Stimulated activated CD4-positive, alpha-beta T cell treated with anti-CD3 and anti-CD28 coated beads, Interleukin-4, amount 100 ng/mL, for 48 hours (primary cell): ENCODE results near the gene EVA1B.

Source experiments
- DNase-seq, 2 donors: peaks; one replicate each; pipeline ENCODE4 v3.0.0-alpha.2; 2020; ENCODE audit warnings: low read depth in 2 of 2

EVA1B gene

DNA sequence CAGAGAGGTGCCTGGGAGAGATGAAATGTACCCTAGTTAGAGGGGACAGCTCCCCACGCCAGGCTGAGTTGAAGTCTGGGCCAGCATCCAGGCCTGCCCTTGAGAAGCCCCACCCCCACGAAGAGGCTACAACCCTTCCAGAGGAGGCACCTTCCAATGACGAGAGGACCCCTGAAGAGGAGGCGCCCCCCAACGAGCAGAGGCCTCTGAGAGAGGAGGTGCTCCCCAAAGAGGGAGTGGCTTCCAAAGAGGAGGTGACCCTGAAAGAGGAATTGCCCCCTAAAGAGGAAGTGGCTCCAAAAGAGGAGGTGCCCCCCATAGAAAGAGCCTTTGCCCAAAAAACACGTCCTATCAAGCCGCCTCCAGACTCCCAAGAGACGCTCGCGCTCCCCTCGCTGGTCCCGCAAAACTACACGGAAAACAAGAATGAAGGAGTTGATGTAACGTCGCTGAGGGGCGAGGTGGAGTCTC lies 3.1 kb downstream of the EVA1B start:
- no peak for DNase-seq

DNA sequence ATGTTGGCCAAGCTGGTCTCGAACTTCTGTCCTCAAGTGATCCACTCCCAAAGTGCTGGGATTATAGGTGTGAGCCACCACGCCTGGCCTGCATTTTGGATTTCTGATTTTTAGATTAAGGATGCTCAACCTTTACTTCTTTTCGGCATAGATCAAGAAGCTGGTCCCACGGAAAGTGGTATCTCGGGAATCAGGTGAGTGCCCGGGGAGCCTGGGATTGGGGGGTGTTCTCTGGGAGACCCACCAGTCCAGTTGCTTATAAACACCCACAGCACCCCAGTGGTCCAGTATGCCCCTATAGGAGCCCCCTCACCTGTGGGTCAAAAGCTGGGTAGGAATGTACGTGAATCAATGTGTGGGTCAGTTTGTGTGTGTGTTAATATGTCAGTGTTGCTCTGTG lies 14.0 kb downstream of the EVA1B start:
- DNase-seq: no peak

DNA sequence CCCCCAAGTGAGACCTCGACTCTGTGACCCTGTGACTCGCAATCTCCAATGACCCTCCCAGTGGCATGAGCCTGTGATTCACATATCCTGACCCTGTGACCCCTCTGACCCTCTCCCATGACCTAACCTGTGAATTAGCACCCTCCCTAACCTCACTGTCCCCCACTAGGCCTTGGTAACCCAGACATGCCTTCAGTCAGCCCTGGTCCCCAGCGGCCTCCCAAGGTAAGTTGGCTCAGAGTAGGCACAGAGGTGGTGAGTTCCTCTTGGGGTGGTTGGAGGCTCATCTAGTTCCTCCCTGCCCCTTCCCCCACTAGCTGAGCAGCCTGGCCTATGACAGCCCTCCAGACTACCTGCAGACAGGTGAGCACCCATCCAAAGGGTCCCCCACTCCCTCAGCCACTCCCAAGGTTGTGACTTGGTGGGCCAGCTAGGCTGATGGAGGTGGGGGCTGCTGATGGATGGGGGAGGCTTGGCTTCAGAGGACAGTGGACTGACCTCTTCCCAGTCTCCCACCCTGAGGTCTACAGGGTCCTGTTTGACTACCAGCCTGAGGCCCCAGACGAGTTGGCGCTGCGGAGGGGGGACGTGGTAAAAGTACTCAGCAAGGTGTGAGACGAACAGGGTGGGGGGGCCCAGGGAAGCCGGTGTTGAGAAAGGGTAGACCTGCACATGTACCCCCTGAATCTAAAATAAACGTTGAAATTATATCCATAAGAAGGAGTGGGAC lies 15.7 kb downstream of the EVA1B start:
- DNase-seq: no peak

DNA sequence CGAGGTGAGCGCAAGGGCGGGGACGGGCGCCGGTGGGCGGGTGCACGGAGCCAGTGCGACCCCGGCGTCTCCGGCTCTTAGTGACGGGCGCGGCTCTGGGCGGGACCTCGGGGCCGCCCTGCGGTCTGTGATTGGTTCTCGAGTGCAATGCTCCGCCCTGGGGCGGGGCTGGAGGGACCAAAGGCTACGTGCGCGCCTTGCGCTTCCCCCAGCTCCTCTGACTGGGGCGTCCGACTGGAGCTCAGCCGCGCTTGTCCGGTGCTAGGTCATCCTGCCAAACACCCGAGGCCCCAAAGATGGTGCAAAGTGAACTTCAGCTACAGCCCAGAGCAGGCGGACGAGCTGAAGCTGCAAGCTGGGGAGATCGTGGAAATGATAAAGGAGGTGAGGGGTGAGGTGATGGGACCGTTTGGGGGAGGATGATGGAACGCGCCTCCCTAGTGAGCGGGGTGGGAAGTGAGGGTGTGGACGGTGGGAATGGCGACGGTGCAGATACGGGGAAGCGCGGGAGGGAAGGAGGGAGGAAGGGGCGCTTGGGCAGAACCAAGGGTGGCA lies 16.5 kb downstream of the EVA1B start:
- DNase-seq: peak; percentile 86 to 91

DNA sequence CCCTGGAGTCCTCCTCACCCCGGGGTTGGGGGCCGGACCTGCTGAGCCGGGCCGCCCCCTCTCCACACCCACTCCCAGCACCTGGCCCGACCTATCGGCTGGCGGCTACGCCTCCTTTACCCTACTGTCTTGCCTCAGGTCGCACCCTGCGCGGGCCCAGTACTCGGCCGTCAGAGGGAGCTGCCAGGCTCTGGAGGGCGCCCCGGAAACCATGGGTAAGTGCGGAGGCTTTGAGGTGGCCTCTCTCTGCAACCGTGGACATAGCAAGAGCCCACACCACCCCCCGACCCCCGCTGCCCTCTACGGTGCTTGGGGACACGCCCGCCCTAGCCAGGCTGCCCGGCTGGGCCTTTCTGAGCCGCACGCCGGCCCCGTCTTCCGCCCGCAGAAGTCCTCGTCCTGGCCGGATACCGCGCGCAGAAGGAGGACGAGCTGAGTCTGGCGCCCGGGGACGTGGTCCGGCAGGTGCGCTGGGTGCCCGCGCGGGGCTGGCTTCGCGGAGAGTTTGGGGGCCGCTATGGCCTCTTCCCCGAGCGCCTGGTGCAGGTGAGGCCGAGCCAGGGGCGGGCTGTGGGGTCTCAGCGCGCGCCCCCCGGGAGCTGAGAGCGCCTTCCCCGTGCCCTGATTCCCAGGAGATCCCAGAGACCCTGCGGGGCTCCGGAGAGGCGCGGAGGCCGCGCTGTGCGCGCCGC lies 17.1 kb downstream of the EVA1B start, which contains the start of gene SH3D21:
Gene SH3D21, plus strand, starts transcription at position 159 of the 692 bp plus-strand sequence. Its CDS starts 53 bp downstream, at position 212.
- no peak for DNase-seq

DNA sequence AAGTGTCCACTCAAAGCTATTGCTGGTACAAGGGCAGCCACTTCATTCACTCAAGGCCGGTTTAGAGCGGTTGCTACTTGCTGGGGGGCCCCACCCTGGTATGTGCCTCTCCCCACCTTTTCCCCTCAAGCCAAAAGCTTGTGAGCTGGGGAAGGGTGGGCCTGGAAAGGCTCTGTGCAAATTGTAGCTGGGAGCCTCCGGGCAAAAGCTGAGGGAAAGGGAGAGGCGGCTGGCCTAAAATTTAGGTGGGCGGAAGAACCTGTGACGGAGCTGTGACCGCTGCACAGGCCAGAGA lies 17.6 kb downstream of the EVA1B start:
- no peak for DNase-seq

DNA sequence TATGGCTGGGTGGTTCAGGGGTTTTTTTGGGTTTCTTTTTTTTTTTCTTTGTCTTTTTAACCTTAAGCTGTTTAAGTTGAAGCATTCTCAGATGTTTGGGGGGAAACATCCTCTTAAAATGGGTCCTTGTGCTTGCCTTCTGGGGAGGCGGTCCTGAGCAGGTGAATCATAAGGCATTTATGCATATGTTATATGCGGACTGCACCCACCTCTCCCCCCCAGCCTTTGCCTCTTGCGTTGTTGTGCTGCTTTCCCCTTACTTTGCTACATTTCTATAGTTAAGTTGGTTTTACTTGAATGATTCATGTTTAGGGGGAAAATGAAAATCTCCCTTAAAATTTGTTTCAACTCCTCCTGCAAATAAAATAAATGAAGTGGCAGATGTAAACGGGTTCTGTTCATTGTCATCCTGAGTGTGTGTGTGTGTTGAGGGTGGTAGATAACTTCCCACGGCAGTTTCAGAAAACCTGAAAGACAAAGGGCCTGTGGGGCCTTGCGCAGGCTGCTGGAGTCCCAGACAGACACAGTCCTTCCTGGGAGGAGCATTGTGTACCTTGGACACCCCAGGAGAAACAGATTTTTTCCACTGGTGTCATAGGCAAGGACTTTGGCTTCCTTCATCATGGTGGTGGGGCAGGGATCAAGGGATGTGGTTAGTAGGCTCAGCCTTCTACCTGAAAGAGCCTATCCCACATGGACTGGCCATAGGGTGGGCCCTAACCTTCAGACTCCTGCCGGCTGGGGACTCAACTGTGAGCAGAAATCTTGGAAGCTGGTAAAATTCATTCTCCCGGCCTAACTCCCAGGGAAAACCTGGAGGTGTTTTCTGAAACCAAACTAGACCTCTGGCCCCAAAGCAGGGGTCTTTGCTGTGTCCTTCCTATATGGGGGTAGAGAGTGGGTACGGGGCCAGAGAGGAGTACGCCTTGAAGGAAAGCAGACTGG lies 18.2 kb downstream of the EVA1B start:
- no peak for DNase-seq

DNA sequence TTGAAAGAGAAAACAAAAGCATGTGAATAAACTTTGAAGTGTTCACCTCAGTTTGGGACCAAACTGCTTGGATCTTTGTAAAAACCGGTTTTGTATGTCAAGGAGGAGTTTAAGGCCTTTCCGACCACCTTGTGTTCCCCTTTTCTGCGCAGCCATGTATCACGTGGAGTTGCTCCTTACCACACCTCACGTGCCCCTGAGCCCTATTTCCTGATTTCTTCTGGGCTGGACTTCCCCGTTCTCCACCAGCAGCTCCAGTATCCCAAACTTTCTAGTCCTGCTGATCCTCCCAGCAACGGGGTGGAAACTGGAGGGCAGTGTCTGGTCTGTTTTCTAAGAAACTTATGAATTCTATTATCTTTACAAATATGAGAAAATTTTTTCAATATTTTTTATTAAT lies 18.9 kb downstream of the EVA1B start:
- DNase-seq: no peak

DNA sequence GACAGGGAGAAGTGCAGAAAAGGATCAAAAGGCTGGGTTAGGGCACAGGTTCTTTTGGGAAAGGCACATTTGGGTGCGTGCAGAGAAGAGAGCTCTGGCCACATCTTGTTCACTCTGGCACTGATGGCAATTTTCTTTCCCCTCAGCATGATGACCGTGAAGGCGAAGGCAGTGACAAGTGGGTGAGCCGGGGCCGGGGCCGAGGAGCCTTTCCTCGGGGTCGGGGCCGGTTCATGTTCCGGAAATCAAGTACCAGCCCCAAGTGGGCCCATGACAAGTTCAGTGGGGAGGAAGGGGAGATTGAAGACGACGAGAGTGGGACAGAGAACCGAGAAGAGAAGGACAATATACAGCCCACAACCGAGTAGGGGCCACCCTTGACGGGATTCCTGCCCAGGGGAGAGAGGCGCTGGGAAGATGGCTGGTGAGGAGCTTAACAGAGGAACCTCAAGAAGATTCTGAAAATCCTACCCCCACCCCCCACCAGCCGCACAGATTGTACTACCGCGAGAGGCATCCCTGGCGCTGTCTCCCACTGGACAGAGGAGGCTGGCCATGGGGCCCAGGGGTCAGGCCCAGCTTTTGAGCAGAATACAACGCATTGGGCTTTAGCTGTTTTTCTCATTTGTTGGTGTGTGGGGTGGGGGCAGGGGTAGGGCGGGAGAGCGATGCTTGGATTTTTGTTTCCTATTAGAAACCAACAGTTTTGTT lies 19.6 kb downstream of the EVA1B start:
- DNase-seq: no peak

DNA sequence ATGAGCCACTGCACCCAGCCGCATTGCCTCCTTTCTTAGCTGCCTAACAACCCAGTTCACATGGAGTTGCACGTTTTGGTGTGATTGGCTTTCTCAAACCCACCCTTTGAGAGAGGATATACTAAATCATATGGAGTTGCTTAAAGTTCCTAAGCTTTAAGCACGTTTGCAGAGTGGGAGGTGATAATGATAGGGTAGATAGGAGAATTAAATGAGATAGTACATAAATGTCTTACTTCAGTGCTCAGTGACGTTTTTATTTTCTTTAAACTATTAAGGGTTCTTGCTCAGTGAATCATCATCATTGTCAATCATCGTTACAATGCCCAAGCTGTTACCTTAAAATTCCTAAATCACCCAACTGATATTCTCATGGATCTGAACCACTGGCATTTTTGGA lies 20.2 kb downstream of the EVA1B start:
- no peak for DNase-seq

DNA sequence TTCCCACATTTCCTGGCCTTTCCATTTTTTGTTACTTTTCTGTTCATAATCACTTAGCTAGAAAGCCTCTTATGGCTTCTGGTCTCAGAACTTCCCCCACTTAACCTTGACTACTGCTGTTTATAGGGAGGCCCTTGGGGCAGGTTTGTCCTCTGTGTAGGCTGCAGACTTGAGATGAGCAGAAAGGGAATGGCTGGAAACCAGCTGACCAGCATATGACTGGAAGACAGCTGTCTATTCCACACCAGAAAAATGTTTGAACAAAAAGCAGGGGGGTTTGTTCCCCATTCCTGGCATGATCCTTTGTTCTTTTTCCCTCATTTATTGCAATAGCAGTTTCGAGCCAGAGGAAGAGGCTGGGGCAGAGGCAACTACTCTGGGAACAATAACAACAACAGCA lies 22.2 kb downstream of the EVA1B start:
- DNase-seq: no peak

DNA sequence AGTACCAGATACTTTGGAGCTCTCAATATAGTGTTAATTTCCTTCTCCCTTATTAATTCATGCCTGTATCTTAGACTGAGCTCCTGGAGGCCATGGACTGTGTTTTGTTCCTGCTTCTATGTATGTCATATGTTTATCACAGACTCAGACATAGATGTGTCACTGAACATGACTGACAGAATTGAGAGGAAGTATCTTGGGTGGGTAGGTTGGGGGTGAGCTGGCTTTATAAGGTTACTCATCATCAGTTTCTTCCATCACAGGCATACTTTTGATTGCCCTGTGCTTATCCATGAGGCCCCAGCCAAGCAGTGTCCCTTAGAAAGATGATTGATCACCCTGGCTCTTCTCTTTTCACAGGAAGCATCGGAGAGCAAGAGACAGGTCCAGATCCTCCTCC lies 22.9 kb downstream of the EVA1B start:
- DNase-seq: no peak

DNA sequence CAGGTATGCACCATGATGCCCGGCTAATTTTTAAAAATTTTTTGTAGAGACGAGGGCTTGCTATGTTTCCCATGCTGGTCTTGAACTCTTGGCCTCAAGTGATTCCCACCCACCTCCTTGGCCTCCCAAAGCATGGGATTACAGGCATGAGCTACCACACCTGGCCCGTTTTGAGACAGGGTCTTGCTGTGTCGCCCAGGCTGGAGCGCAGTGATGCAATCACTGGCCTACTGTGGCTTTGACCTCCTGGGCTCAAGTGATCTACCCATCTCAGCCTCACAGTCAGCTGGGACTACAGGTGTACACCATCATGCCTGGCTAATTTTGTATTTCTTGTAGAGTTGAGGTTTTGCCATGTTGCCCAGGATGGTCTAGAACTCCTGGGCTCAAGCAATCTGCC lies 24.8 kb downstream of the EVA1B start:
- no peak for DNase-seq

DNA sequence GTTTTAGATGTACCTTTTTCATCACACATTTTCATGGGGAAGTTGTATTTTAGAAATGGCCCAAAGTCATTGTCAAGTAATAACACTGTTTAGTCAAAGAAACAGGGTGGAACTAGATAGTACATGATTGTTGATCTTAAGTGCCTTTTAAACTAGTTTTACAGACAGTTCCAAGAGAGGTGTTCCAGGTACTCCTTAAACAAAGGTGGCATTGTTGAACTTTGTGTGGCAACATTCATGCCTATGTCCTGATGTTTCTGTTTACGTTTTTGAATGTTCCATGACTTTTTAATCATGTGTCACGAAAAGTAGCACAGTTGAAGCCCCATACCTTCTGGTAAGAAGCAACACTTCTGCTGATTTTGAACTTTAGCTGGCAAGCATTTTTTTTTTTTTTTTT lies 26.4 kb downstream of the EVA1B start:
- DNase-seq: no peak

DNA sequence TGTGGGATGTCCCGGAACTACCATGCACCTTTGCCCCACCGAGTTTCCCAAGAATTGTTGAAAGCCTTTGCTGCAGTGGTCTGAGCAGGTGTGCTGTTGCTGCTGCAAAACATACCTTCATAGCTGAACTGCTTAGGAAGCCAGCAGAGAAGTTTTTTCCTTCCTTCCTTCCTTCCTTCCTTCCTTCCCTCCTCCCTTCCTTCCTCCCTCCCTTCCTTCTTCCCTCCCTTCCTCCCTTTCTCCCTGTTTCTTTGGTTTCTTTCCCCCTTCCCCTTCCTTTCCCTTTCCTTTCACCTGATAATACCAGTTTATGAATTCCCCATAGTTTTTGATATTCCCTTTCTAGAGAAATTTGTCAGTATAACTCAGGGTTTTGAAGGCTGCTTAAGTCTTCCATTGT lies 28.1 kb downstream of the EVA1B start:
- no peak for DNase-seq

DNA sequence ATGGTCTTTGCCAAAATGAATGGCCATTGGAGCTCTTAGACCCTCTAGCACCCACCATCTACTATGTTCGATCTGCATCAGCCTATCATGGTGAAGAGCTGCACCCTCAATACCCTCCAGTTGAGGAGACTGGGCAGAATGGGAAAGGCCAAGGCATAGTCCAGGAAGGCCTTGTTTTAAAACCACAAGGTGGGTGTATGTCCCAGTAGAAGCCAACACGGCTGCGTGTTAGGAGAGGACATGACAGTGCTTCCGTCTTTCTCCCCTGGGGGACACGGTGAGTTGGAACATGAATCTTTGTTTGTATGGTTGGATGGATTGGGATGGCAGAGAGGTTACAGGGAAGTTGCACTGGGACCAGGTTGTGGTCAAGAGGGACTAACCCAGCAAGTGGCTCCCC lies 35.9 kb downstream of the EVA1B start:
- DNase-seq: no peak

DNA sequence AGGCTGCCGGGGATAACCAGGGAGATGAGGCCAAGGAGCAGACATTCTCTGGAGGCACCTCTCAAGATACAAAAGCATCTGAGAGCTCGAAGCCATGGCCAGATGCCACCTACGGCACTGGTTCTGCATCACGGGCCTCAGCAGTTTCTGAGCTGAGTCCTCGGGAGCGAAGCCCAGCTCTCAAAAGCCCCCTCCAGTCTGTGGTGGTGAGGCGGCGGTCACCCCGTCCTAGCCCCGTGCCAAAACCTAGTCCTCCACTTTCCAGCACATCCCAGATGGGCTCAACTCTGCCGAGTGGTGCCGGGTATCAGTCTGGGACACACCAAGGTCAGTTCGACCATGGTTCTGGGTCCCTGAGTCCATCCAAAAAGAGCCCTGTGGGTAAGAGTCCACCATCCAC lies 36.6 kb downstream of the EVA1B start:
- DNase-seq: no peak

DNA sequence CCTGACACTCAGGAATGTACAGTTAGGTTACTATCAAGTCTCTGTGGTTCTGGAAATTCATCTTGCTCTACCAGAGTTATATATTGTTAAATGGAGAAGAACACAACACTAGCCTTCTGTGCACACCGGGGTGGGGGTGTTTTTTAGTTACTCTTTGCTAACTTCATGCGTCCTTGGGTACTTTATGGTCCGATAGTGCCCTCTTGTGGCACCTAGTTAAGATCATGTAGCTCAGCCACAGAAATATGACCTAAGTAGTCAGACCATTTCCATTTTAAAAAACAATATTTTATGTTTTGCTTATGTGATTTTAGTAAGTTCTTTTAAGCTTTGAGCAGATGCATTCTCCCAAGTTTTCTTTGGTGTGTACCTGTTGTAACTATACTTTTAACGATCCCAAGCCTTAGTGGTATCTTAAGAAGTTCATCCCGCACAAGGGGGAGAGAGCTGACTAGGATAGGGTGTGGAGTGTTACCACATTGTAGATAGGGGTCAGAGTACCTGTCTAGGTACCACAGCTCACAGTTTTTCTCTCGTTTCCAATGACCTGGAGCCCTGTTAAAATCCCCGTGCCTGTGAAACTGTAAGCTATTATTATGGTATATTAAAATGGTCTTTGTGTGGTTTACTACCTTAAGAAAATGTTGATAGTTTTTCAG lies 37.9 kb downstream of the EVA1B start:
- peak; percentile 33 to 44 for DNase-seq

DNA sequence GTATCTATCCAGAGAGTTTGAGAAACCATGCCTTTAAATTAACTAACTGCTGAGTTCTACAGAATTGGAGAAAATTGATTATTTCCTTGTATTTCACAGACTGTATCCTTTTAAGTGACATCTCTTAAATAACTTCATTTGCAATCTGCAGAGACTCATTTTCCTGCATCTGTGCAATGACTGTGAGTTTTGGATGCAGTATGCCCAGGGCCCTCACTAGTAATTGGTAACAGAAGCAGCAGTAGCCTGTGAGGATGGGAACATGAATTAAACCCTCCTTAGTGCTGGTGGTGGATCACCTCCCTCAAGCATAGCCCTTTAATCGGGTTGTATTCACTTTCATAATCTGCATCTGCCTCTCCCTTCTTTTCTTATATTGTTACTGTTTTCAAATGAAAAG lies 38.9 kb downstream of the EVA1B start:
- DNase-seq: no peak

DNA sequence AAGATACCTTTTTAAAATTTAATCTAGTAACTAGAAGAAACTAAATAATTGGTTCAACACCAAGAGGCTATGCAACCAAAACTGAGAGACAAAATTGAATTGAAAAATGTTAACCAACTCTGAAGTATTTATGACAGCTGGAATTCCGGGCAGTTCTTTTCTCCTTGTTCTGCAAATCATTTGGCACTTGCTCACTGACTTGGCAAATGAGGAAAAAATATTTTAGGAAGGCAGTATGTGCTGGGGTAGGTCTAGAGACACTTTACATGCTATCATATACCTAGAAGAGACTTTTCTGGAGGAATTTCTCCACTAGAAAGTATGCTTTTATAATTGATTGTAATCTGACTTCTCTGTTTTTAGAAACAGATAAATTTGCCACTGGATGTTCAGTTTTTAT lies 39.4 kb downstream of the EVA1B start:
- no peak for DNase-seq

DNA sequence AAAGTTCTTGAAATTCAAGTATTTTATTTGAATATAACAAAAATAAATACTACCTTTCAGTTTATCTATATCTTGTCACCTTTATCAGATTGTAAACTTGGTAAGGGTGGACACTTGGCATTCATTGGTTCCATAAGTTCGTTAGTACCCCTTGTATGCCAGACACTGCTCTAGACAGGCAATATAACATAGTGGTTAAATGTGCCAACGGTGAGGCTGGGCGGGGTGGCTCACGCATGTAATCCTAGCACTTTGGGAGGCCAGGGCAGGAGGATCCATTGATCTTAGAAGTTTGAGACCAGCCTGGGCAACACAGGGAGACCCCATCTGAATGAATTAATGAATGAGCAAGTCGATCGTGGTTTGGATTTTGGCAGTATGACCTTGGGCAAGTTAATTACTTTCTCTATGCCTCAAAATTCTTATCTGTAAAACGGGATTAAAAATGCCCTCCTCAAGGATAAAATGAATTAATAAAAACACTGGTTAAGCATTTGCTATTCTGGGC lies 43.6 kb downstream of the EVA1B start:
- no peak for DNase-seq
